BJ (cell line): ENCODE data around the gene BPIFB4. TPM values are rescaled to one million over a fixed set of nuclear protein-coding genes. Genes with fewer than 3 reads are reported as not detected.

Source experiments
- CTCF ChIA-PET: fragments of 350-600 bp; formaldehyde crosslinking; extraction: SDS; loops from one replicate; lab custom pipeline; 2021; ENCODE audit warnings: antibody characterized with exemption, inconsistent platforms; lab: Yijun Ruan, JAX
- POLR2A ChIA-PET: fragments of 300-600 bp; sonication (Branson Sonifier 250); formaldehyde crosslinking; extraction: SDS; loops from one replicate; lab custom pipeline; 2021; ENCODE audit warnings: antibody characterized with exemption; lab: Charles Lee
- DNase-seq: peaks from one replicate; pipeline ENCODE4 v3.0.0-alpha.2; 2011; ENCODE audit warnings: low read depth
- H3K27me3 ChIP-seq: 2 replicates; pipeline ENCODE4 v1.6.0; 2011; ENCODE audit warnings: low read length; ENCODE audit not compliant: control insufficient read depth, insufficient read depth
- H3K36me3 ChIP-seq: 2 replicates; pipeline ENCODE4 v1.5.1; 2011; ENCODE audit warnings: low read length; ENCODE audit not compliant: control insufficient read depth, insufficient read depth
- H3K4me3 ChIP-seq: 2 replicates; pipeline ENCODE4 v1.5.1; 2011; ENCODE audit warnings: low read depth, mild to moderate bottlenecking, control low read depth, low read length
- polyA plus RNA-seq: library from polyadenylated mRNA; depleted of rRNA; stranded (reverse); fragments of >200 nt; gene quantifications from 2 replicates; pipeline ENCODE4 v1.2.3, GENCODE V29; 2011
- TF ChIP-seq, protein P1 (sequence below): IDR thresholded peaks from 2 replicates; pipeline ENCODE4 v1.5.1; 2011; ENCODE audit warnings: low read depth, mild to moderate bottlenecking, control low read depth, inconsistent platforms, low read length, moderate library complexity; ENCODE audit not compliant: insufficient read depth

The BPIFB4 gene
- polyA plus RNA-seq, 1 experiment, result not detected

DNA sequence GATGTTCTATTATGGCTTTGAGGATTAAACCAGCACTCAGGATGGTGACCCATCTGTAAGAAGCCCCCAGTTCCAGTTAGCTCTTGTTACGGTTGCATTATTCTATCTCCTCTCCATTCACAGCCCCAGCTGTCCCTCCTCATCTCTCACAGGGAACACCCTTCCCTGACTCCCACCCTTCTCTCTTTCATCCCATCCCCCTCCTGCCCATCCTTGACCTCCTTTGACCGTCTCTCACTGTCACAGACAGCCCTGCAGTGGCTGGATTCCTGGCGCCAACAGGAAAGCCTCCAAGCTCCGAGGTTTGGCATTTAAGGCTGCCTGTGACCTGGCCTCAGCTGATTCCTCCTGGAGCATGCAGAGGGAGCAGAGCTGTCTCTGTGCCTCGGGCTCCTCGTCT lies 4.2 kb upstream of the BPIFB4 start:
- Histone ChIP-seq H3K4me3 (no peak overlapping the region), H3K27me3 (no peaks in the 10 kb centered on the region), H3K36me3 (no peaks in the 10 kb centered on the region)
- DNase-seq, result no peak
- CTCF ChIA-PET, result interaction anchor here (0.8 kb wide), 2 partner anchors 173 to 181 kb away, joined by 3 to 4 read pairs; no protein-coding TSS in a partner anchor
- POLR2A ChIA-PET, result no interaction called here
- TF ChIP-seq, protein P1, sequence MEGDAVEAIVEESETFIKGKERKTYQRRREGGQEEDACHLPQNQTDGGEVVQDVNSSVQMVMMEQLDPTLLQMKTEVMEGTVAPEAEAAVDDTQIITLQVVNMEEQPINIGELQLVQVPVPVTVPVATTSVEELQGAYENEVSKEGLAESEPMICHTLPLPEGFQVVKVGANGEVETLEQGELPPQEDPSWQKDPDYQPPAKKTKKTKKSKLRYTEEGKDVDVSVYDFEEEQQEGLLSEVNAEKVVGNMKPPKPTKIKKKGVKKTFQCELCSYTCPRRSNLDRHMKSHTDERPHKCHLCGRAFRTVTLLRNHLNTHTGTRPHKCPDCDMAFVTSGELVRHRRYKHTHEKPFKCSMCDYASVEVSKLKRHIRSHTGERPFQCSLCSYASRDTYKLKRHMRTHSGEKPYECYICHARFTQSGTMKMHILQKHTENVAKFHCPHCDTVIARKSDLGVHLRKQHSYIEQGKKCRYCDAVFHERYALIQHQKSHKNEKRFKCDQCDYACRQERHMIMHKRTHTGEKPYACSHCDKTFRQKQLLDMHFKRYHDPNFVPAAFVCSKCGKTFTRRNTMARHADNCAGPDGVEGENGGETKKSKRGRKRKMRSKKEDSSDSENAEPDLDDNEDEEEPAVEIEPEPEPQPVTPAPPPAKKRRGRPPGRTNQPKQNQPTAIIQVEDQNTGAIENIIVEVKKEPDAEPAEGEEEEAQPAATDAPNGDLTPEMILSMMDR, result no peak

DNA sequence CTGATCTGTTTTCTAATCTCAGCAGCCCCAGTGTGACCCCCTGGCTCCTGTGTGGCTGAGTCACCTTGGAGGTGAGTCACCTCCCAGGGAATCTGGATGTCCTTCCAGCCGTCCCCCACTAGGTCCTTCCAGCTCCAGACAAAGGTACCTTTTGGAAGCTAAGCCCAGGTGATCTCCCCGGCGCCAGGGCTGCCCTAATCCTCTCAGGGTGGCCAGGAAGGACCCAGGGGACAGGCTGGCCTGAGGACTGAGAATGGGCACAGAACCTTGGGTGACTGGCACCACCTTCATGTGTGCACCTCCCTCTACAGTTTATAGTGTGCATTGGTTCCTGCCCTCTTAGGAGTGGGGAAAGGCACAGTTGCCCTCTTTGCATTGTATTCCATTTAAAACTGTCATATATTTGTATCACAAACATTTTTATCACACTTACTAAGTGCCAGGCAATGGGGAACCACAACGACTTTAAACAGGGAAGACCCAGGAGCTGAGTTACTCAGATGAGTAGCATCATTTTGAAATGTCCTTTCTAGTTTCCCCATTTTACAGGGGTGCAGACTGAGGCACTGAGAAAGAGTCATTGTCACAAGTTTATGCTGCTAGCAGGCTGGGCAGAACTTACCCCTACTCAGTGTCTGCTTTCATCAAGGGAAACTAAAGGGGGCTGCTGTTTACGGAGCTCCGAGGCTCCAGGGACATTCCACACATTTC lies 2.6 kb upstream of the BPIFB4 start:
- Histone ChIP-seq H3K4me3 (no peak overlapping the region), H3K27me3 (no peaks in the 10 kb centered on the region), H3K36me3 (no peaks in the 10 kb centered on the region)
- POLR2A ChIA-PET, result no interaction called here
- TF ChIP-seq, protein P1, result no peak
- CTCF ChIA-PET, result interaction anchor here (1.2 kb wide), 1 partner anchor 23 kb away, joined by 3 read pairs; no protein-coding TSS in a partner anchor
- DNase-seq, result no peak

DNA sequence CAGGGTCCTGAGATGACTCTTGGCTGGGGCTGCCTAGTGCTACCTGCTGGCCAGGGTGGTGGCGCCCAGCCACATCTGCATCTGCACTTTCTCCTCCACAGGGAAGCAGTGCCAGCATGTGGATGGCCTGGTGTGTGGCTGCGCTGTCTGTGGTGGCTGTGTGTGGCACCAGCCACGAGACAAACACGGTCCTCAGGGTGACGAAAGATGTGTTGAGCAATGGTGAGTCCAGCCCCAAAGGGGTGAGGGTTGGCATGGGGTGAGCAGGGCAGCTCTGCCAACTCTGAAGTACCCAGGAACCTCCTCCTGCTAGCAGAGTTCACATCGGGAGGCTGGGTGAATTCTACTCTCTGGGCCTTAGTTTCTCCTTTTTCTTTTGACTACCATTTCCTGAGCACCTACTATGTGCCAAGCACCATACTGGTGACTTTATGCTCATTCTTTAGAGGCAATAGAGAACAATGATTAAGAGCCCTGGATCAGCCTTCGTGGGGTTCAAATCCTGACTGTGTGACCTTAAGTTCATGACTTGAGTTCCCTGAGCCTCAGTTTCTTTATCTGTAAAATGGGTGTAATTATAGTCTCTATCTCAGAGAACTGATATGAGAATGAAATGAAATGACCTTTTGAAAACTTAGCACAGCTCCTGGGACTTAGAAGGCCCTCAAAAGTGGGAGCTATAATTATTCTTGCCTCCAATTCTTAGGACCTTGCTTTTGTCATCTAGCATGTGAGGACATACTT lies 2.1 kb downstream of the BPIFB4 start:
- Histone ChIP-seq H3K36me3 (no peaks in the 10 kb centered on the region), H3K4me3 (no peak overlapping the region), H3K27me3 (no peaks in the 10 kb centered on the region)
- TF ChIP-seq, protein P1, result no peak
- no peak for DNase-seq
- ChIA-PET POLR2A (no interaction called here), CTCF (no interaction called here)

DNA sequence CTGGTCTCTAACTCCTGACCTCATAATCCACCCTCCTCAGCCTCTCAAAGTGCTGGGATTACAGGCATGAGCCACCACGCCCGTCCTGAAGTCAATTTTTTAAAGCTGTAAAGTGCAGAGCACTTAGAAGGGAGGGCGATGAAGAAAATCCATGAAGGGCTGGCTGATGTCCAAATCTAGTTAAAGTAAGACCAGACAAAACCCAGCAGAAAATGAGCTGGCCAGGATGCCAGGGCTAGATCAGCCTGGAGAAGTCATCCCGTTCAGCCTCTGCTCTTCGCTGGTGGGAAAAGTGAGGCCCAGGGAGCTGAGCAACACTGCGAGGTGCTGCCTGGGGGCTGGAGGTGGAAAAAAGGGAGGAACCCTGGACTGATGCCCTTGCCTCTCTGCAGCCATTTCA lies 3.1 kb downstream of the BPIFB4 start:
- ChIA-PET POLR2A (no interaction called here), CTCF (no interaction called here)
- no peaks in the 10 kb centered on the region for H3K36me3 ChIP-seq

More for the DNA sequence above, 3.1 kb downstream of the BPIFB4 start:
- Histone ChIP-seq H3K4me3 (no peak overlapping the region), H3K27me3 (no peaks in the 10 kb centered on the region)
- TF ChIP-seq, protein P1, result no peak
- DNase-seq, result no peak
